HEK293 (cell line): ENCODE data around the gene SHLD1.

Experiments
- AEBP2 ChIP-seq: fragments of 450-650 bp; formaldehyde crosslinking; IDR thresholded peaks from 2 replicates; pipeline ENCODE4 v1.5.1; 2016; ENCODE audit warnings: missing biosample characterization, missing genetic modification characterization, borderline replicate concordance
- CTCF ChIP-seq: fragments of 450-650 bp; formaldehyde crosslinking; IDR thresholded peaks from 2 replicates; pipeline ENCODE4 v1.5.1; 2016; ENCODE audit warnings: missing biosample characterization, missing genetic modification characterization
- PRDM1 ChIP-seq: fragments of 450-650 bp; formaldehyde crosslinking; IDR thresholded peaks from 2 replicates; pipeline ENCODE4; 2016; ENCODE audit warnings: missing biosample characterization, missing genetic modification characterization
- YY1 ChIP-seq: fragments of 450-650 bp; formaldehyde crosslinking; IDR thresholded peaks from 2 replicates; pipeline ENCODE4 v1.5.1; 2018; ENCODE audit warnings: missing biosample characterization, missing genetic modification characterization
- ZBTB8A ChIP-seq: fragments of 450-650 bp; formaldehyde crosslinking; IDR thresholded peaks from 2 replicates; pipeline ENCODE4 v1.5.1; 2016; ENCODE audit warnings: missing biosample characterization, missing genetic modification characterization
- ZNF112 ChIP-seq: fragments of 450-650 bp; formaldehyde crosslinking; IDR thresholded peaks from 2 replicates; pipeline ENCODE4 v1.5.0; 2017; ENCODE audit warnings: missing biosample characterization, missing genetic modification characterization
- ZNF138 ChIP-seq: fragments of 450-650 bp; formaldehyde crosslinking; IDR thresholded peaks from 2 replicates; pipeline ENCODE4 v1.5.1; 2016; ENCODE audit warnings: missing biosample characterization, missing genetic modification characterization, borderline replicate concordance
- ZNF23 ChIP-seq: fragments of 450-650 bp; formaldehyde crosslinking; IDR thresholded peaks from 2 replicates; pipeline ENCODE4 v1.5.1; 2016; ENCODE audit warnings: missing biosample characterization, missing genetic modification characterization, borderline replicate concordance
- ZNF239 ChIP-seq: fragments of 450-650 bp; formaldehyde crosslinking; IDR thresholded peaks from 2 replicates; pipeline ENCODE4 v1.5.1; 2016; ENCODE audit warnings: missing biosample characterization, missing genetic modification characterization
- ZNF473 ChIP-seq: fragments of 450-650 bp; formaldehyde crosslinking; IDR thresholded peaks from 2 replicates; pipeline ENCODE4 v1.5.1; 2017; ENCODE audit warnings: missing biosample characterization, missing genetic modification characterization
- ZNF660 ChIP-seq: fragments of 450-650 bp; IDR thresholded peaks from 2 replicates; pipeline ENCODE4 v1.5.1; 2018; ENCODE audit warnings: missing biosample characterization, mild to moderate bottlenecking, missing genetic modification characterization
- ZNF768 ChIP-seq: fragments of 450-650 bp; formaldehyde crosslinking; IDR thresholded peaks from 2 replicates; pipeline ENCODE4 v1.5.1; 2018; ENCODE audit warnings: missing biosample characterization, mild to moderate bottlenecking, missing genetic modification characterization

- peak; percentile 68; the same call in 1 of the 2 replicates for TF ChIP-seq CTCF (tag by site-specific recombination)
- no peak for TF ChIP-seq ZNF23 (tag by site-specific recombination)
- TF ChIP-seq ZNF660 (tag by site-specific recombination): no peak
- no peak for TF ChIP-seq YY1
- TF ChIP-seq ZNF768 (tag by site-specific recombination): no peak
- TF ChIP-seq ZNF112 (tag by site-specific recombination): no peak
- no peak for TF ChIP-seq ZNF138 (tag by site-specific recombination)
- TF ChIP-seq ZBTB8A: no peak
- TF ChIP-seq AEBP2 (tag by site-specific recombination): no peak
- TF ChIP-seq ZNF239 (tag by site-specific recombination): no peak
- no peak for TF ChIP-seq PRDM1 (tag by site-specific recombination)
- no peak for TF ChIP-seq ZNF473 (tag by site-specific recombination)
Measured at GRCh38 chr20:5788385-5788895, 38.2 kb downstream of the SHLD1 start.
